ENCODE data around the gene POLR2F.
A peak's percentile ranks its signal among the peaks of the same experiment; 100 is the strongest.

Gene POLR2F

DNA sequence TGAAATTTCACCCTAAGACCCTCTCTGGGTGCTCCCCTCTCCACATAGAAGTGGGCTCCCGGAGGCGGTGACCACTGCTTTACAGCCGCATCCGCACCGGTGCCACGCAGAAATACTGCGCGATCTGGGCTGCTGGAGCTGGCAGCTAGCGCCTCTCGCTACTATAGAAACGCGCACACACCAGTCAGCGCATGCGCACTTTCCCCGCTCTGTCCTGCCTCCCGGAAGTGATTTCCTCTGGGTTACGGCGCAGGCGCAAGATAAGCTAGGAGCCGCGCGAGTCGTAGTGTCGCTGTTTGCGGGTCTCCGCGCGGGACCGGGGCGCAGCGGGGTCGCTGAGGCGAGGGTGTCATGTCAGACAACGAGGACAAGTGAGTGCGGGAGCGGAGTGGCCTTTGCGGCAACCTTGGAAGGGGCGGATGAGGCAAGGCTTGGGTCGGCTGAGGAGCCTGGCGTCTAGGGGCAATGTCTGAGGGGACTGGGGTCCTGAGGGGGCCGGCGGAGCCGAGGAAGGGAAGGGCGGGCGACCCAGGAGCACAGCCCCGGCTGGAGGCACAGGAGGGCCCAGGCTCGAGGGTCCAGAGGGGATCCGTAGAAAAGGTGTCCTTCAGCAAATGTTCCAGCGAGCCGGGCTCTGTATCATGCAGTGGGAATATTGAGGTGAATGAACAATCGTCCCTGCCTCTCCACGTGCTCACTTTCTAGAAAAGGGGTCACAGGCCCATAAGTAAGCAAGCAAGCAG, at the start of gene POLR2F, which contains the start of gene C22orf23:
POLR2F (plus strand) TSS at position 263 of the 743 bp plus-strand sequence; CDS start at position 352, 89 bp downstream.
C22orf23 (minus strand) TSS at position 165 of the 743 bp plus-strand sequence. CDS start 452 bp downstream, outside the sequence.
- peak; percentile 97 for DNase-seq

DNA sequence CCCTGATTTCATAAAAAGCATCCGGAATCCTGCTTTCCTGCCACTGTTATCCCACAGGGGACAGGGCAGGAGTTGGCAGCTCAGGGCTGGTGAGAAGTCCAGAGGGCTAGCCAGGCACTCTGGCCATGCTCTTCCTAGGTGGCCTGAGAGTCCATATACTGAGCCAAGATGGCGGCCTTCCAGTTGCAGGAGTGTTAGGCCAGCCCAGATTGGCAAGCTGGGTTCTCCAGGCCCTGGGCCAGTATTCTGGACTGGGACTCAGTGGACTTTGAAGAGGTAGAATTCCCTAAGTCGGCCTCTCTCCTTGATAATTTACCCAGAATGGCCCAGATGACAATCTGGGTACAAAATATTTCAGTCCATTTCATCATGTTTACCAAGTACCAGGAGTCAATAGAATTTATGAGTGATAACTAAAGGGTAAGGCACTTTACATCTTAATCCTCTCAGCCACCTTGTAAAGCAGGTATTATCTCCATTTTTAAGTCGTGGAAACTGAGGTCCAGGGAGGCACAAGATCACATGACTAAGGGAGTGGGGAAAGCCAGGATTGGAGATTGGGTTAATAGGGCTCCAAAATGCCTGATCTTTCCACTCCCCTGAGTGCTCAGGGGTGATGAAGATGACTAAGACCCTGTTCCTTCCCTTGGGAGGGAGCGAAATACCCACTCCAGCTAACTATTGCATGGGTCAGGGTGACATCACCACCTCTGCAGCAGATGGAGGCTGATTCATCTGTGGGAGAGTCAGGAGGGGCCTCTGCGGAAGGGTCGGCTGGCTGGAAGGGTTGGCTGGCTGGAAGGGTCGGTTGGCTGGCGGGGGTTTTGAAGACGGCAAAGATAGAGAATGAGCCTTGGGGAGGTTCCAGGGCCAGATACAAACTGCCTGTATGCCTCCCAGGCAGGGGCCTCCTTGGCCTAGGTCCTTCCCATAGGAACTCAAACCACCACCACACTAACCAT, 48.6 kb upstream of the POLR2F start:
- DNase-seq: no peak

DNA sequence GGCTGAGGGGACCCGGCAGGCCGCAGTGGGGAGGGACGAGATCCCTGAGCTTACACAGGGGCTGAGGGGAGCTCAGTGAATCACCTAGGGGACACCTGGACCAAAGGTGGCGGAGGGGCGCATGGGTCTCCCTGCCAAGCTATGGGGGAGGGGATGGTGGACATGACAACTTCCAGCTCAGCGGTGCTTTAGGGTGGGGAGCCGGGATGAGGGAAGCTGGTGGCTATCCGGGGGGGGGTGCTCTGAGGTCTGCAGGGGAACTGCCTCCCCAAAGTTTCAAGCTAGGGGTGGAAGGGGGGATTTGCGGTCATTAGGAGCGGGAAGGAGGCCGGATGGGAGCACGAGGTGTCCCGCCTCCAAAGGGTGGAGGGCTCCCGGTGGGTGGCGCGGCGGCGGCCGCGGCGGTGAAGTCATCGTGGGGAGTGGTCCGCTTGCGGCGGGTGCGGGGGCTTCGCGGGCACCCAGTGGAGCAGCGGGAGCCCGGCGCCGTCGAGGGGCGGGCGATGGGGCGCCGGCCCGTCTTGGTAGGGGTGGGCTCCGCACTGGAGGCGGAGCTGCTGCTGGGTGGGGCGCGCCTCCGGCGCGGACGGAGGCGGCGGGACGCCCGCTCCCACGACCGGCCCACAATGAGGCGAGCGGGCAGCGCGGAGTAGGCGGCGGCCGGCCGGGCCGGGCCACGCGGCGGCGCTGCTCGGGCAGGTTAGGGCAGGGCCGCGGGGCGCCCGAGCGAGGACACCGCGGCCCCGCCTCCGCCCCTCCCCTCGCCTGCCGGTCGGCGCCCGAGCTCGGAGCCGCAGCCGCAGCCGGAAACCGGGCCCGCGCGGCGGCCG, 47.8 kb upstream of the POLR2F start, which contains the start of gene MICALL1:
MICALL1 (plus strand) TSS at position 764 of the 830 bp plus-strand sequence. CDS start 126 bp downstream, outside the sequence.
- DNase-seq: peak; percentile 69

DNA sequence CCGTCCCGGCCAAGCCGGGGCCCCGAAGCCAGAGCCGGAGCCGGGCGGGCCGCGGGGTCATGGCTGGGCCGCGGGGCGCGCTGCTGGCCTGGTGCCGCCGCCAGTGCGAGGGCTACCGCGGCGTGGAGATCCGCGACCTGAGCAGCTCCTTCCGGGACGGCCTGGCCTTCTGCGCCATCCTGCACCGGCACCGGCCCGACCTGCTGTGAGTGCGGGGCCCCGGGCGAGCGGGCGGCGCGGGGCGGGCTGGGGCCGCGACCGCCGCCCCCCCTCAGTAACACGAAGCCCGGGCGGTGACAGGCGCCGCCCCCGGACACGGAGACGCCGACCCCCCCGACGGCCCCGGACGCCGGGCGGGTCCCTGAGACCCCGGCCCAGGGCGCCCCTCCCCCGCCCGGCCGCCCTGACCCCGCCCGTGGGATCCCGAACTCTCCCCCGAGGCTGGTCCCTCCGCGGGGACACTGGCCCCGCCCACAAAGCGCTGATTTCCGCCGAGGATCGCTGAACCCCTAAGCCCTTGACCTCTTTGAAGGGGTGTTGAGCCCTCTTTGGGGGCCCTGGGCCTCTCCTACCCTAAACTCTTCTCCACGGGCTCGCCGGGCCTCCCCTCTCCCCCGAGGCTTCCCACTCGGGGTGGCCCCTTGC, 47.0 kb upstream of the POLR2F start:
- peak; percentile 41 for DNase-seq

DNA sequence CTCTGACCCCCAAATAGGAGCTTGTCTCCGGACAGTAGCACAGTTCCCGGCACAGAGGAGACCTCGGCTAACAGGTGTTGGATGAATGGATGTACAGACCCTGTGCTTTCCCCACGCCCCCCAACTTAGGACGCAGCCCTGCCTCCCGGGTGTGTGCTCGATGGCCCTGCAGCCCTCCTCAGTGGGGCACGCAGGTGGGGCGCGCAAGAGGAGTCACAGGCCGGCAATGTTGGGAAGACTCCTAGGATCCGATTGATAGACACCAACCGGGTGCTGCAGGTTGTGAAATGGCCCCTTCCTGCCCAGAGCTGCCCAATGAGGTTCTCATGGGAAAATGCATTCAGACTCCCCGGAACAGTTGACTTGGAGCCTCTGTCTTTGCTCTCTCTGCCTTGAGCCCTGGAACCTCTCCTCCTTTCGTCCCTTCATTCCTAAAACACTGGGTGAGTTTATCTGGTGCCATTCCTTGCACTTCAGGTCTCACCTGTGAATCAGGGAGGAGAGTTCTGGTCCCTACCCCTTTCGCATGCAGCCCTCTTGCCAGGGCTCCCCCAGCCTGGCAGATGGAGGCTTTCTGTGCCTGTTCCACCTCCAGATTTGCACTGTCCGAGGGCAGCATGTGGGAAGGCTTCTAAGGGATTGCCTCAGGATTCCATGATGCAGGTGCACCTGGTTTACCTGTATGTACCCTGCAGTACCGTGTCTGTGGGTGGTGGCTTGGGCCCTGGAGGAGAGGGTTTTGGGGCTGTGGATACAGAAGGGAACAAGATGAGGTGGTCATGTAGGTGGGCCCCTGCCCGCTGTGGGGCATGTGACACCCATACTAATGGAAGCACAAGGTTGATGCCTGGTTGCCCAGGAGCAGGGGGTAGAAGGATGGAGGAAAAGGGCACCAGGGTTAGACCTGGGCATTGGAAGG, 46.2 kb upstream of the POLR2F start:
- DNase-seq: no peak

DNA sequence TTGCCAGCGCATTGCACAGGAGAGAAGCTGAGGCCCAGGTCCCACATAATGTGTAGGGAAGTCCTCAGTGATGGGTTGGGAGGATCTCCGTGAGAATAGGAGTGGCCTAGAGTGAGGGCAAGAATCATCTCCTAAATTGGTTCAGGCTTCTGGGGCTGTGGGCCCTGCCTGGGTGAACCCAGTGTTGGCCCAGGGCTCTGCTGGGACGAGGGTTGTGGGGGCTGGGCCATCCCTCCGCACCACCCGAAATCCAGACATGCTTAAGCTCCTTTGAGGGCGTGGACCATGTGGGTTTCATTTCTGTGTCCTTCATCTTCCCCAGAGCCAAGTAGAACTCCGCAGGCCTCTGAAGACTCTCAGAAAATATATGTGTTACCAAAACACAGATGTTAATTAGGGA, 43.7 kb upstream of the POLR2F start:
- DNase-seq: no peak

DNA sequence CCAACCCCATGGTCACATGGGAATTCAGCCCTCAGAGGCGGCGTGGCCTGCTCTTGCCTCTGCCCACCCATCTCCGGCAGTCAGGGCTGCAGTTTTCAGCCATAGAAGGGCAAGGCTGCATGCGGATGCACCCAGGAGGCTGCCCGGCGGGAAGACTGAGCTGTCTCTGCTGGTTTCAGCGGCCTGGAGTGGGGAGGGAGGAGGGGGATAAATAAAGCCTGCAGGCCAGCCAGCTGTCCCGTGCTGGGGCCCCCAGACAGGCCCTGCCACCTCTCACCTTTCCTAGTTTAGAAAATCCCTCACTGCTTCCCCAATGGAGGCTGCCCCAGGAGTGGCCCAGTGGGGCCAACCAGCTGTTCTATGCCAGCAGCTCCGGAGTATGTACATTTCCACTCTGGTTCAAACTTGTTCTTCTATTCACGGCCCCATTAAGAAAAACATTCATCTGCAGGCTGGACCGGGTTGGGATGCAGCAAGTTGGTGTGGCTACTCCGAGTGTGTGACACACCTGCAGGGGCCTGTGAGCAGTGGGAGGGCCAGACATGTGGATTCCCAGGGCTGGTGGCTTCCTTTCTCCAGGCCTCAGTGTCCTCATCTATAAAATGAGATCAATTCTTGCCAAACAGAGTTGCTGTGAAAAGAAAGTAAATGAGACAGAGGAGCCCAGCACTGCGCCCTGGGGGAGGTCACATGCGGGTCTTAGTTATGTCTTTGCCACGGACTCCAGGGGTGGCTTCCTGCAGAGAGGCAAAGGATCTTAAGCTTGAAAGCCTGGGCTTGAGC, 42.4 kb upstream of the POLR2F start:
- no peak for DNase-seq

DNA sequence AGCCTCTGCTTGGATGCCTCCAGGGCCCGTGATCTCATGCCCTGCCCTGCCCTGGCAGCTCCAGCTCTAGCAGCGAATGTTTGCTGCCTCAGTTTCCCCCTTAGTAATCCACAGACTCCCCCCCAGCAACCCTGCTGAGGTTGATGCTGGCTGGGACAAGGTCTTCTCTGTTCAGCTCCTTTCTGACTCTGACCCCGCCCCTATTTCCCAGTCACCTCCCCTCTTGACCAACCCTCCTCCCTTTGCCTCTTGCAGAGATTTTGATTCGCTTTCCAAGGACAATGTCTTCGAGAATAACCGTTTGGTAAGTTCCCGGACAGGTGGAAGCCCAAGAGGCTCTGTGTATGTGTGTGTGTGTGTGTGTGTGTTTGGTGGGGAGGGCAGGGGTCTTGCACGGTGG, 41.8 kb upstream of the POLR2F start:
- DNase-seq: no peak

DNA sequence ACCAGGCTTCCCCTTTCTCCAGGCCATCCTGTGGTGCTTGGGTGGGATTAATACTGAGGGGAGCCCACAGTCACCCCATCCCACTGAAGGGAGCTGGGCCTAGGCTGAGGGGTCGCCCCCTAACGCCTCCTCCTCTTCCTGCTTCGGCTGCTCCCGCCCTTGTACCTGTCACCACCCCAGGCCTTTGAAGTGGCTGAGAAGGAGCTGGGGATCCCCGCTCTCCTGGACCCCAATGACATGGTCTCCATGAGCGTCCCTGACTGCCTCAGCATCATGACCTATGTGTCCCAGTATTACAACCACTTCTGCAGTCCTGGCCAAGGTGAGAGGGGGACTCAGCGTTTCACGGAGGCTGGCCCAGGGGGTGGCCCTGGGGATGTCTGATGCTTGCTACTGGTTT, 41.3 kb upstream of the POLR2F start:
- no peak for DNase-seq

DNA sequence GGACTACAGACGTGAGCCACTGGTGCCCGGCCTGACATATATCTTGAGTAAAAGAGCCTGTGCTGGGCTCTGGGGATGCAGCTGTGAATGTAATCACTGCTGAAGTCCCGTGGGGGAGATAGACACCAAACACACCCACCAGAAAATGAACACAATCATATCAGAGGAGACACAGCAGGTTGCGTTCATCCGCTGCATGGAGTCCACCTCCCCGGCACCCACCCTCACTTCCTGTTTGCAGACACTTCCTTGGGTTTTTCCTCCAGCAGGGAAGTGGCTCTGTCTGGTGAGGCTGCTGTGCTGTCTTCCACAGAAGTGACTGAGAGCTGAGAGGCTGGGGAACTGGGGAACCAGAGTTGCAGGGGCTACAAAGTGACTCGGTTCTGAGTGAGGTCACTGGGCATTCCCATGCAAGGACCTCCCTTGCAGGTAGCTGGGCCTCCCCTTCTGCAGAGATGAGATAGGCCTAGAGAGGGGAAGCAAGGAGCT, 40.2 kb upstream of the POLR2F start:
- no peak for DNase-seq

DNA sequence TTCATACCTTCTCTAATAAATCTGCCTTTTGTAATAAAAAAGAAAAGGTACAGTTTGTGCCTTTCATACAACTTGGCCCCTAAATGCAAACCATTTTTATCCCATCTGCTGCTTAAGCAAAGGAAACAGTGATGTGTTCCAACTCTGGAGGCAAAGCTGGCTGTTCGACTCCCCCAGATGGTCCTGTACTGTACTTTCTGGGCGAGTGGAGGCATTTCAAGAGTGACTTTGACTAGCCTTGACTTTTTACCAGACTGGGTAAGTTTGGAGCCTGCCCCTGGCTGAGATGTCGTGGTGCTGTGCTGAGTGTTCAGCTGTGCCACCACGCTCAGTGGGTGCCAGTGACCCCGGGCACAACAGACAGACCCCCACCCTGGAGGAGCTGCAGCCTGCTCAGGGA, 37.2 kb upstream of the POLR2F start:
- DNase-seq: no peak

DNA sequence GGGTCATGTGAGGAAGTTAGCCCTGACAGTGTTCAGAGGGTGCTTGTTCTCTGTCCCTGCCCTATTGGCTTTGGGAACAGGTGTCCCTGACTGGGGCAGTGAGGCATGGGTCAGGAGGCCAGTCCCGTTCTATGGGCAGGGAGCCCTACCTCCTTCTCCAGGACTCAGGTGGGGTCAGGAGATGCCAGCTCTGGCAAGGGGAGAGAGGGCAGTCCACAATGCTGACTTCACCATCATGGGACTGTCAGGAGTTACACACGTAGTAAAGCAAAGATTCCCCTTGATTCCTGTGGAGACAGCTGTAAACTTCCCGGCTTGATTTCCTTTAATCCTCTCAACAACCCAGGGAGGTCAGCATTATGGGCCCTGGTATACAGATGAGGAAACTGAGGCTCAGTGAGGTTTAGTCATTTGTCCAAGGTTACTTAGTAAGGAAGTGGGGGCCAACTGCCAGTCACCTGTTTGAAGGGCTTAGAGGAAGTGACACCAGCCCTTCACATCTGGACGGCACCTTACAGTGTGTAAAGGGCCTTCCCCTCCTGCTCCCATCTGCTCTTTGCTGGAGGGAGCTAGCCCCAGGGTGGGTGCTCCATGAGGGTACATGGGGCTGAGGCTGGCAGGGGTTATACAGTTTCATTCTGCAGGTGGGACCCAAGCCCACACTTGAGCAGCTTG, 35.5 kb upstream of the POLR2F start:
- DNase-seq: no peak

DNA sequence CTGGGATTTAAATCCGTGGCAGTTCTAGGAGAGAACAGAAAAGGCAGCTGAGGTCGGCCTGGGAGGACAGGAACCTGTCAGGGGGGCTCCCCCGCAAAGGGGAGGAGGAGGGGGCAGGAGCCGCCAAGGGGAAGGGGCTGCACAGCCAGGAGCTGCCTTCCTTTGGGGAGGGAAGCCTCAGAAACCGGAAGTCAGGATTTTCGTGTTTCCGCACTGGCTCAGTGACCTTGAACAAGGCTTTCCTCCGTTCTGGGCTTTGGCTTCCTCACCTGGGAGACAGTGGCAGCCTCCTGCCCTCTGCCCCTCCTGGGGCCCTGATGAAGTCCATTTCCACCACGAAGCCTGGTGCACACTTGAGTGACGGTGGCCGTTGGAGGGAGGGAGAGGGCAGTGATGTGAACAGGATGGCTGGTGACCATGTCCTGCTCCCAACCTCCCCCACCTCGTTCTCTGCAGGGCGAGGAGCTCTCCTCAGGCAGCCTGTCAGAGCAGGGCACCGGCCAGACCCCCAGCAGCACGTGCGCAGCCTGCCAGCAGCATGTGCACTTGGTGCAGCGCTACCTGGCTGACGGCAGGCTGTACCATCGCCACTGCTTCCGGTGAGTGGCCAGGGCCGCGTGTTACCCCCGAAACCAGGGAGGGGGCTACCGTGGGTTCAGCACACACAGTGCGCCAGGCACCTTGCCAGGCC, 34.8 kb upstream of the POLR2F start:
- no peak for DNase-seq

DNA sequence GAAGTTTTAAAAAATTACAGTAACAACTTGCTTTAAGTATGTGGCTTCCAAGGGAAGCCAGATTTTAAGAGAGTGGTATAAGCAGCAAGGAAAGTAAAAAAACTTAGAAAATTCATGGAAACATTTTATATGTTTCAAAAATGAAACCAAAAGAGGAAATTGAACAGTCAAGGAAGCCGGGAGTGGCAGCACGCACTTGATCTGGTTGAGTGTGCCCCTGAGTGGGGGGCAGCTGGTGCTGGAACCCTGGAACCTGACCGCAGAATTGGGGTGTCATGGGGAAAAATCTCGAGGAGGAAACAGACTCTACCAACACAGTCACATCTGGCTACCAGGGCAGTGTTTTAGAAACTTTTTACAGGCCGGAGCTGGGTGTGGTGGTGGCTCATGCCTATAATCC, 33.4 kb upstream of the POLR2F start:
- DNase-seq: no peak

DNA sequence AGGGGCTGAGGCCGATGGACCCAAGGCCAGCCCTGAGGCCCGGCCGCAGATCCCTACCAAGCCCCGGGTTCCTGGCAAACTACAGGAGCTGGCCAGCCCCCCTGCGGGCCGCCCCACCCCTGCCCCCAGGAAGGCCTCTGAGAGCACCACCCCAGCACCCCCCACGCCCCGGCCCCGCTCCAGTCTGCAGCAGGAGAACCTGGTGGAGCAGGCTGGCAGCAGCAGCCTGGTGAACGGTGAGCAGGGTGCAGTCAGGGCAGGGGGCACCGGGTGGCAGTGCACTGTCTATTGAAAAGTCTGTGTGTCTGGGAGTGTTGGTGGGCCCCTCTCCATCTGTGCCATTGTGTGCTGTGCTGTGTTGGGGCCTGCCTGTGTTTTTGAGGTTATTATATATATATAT, 31.3 kb upstream of the POLR2F start:
- no peak for DNase-seq

DNA sequence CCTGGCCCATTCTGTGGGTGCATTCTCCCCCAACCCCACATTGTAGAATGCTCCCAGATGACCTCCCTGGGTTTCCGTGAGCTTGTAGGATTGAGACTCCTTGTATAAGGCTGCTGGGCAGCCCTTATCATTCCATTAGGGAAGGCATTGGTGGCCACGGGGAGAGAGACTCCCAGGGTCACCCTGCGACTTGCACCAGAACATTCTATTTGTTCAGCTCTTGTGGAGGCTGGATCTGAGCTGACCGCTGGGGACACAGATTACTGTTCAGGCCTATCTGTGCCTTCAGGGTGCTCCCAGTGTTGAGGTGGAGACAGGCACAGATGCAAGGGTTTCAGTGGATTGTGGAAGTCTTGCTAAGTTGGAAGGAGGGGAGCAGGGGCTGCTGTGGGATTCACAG, 29.6 kb upstream of the POLR2F start:
- no peak for DNase-seq

DNA sequence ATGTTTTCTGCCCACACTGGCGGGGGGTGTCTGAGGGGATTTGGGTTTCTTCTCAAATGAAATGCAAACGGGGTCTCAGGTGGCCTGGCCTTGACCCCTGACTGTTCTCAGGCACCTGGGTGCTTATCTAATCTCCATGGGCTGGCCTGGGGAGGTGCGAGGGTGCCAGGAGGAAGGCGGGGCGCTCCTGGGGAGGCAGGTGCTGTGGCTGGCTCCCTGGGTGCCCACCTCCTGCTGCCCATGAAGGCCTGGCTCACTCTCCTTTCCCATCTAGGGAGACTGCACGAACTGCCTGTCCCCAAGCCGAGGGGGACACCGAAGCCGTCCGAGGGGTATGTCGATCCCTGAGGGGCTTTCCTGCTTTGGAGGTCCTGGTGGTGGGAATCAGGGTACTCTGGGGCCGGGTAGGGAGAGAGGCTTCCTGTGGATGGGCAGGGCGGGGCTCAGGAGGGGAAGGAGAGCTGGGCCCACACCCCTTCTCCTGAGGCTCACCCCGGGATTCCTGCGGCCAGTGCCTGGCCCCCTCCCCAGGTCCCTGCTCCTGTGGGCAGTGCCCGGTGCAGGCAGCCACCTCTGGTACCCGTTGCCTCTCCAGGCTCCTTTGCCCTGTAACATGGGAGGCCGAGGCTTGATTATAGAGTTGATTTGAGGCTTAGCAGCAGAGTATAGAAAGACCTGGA, 29.0 kb upstream of the POLR2F start:
- no peak for DNase-seq

DNA sequence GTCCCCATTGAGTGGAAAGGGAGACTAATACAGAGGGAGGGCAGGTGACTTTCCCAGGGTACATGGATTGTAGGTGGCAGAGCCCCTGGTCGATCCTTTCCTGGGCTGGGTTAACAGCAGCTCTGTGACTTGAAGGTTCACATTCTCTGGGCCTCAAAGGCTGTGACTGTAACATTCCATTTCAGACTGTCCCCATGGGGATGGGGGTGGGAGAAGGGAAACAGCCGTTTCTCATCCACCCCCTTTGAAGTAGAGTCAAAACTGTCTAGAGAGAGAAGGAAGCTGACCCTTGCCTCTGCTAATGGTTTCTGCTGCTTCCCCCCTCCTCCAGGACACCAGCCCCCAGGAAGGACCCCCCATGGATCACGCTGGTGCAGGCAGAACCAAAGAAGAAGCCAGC, 28.2 kb upstream of the POLR2F start:
- DNase-seq: no peak

All from CD4-positive, alpha-beta T cell treated with Interleukin-21 for 1 hour (primary cell).